Fibroblast of pulmonary artery (primary cell): ENCODE results near the gene C13orf46.

ENCODE experiments used
- DNase-seq: peaks from one replicate; pipeline ENCODE4 v3.0.0-alpha.2; 2010; ENCODE audit warnings: low read depth
- H3K4me3 ChIP-seq: replicated peaks from 2 replicates; pipeline ENCODE4 v1.5.1; 2011; ENCODE audit warnings: low read depth, mild to moderate bottlenecking, control low read depth, low read length, moderate library complexity
- CTCF ChIP-seq: IDR thresholded peaks from 2 replicates; pipeline ENCODE4 v1.5.1; 2011; ENCODE audit warnings: mild to moderate bottlenecking, control low read depth, low read length, inconsistent platforms; ENCODE audit errors: missing control alignments

Gene C13orf46

GRCh38 chr13:113996912-113997745 is 23.3 kb upstream of the C13orf46 start:
- no peak overlapping the region for H3K4me3 ChIP-seq
- TF ChIP-seq CTCF, result no peak
- no peak for DNase-seq

DNA sequence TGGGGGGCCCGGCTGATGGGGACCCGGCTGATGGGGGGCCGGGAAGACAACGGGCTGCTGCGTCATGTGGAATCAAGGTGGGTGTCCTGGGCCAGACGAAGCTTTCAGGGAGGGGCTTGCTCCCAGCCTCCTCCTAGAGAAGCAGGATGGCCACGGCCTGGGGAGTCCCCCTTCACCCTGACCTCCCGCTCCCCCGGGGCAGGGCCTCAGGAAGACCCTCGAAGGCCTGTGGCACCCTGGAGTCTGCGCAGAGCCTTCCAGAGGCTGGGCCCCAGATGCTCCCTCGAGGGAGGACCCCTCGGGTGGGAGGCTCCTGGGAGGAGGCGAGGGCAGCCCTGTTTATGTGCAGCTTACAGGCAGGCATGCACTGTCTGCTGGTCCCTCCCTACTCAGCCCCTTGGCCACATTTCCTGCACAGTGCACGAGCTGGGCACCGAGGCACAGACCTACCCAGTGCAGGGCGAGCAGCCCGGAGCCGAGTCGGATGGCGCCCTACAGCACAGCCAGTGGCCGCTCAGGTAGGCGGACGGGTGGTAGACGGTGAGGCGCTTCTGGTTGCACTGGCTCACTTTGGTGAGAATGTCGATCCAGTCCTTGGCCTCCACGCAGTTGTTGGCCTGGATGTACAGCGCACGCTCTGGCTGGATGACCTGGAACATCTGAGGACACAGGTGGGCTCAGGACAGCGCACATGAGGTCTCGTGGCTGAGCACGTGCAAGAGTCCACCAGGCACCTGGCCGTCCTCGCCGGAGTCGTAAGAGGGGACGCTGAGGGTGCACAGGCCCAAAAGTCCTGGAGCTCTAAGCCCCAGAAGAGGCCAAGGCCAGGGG is 22.4 kb upstream of the C13orf46 start:
- no peak overlapping the region for H3K4me3 ChIP-seq
- DNase-seq, result no peak

DNA sequence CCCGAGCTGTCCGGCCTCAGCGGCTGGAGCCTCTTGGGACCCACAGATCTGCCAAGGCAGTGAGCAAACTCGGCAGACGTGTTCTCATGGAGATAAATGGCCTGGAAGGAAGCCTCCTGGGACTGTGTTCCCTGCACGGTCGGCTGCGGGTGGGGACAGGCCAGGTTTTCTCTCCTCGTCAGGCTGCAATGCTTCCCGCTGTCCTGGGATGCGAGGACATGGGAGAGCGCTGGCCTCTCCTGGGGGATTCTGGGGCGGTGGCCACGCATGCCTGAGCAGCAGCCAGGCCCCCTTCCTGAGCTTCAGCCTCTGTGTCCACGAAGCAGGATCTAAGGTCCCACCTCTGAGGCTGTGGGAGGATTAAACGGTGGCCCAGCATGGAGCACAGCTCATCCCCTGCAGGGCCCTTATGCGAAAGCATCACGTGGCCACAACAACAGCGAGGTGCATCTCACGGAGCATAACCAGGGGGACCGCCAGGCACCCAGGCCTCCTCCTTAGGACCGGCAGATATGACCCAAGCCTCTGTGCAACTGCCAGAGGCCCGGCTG is 21.2 kb upstream of the C13orf46 start:
- no peak for DNase-seq

More for the DNA sequence above, 22.4 kb upstream of the C13orf46 start:
- TF ChIP-seq CTCF, result no peak

DNA sequence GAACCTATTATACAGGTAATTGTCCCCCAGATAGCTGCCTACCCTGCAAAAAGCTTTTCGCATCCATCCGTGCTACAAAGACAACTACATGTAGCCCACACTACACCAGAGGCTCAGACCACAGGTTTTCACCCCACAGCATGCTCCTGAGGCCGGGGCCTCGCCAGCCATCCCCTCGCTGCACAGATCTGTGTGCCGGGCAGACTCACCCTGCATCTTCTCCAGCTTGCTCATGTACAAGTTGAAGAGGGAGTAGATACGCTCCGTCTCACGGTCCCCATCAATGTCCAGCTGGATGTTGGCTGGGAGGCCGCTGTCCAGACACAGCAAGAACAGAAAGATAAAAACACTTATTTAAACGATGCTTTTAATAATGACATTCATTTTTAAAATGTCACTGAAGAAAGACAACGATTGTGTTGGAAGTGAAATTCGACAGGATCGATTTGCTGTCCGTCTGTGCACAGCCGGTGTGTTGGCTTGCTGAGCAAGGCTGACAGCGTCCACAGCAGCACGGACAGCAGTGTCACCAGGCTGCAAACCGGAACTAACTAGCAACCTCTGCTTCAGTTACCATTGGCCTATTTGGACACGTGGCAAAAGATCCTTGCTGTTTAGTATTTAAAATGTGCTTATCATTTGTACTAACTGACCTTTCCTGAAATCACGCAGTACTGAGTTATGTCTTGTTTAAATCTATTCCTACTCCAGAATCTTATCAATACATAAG is 18.6 kb upstream of the C13orf46 start:
- TF ChIP-seq CTCF, result no peak
- H3K4me3 ChIP-seq, result no peak overlapping the region
- no peak for DNase-seq

More for the DNA sequence above, 21.2 kb upstream of the C13orf46 start:
- no peak for TF ChIP-seq CTCF
- H3K4me3 ChIP-seq, result no peak overlapping the region

- TF ChIP-seq CTCF, result no peak
- DNase-seq, result no peak
- H3K4me3 ChIP-seq, result no peak overlapping the region
Observed at GRCh38 chr13:113991676-113992179, 17.9 kb upstream of the C13orf46 start.

- H3K4me3 ChIP-seq, result no peak overlapping the region
- no peak for TF ChIP-seq CTCF
- no peak for DNase-seq
Observed at GRCh38 chr13:113991191-113991669, 17.4 kb upstream of the C13orf46 start.
